ENCODE results near the gene ADNP.
A peak's percentile ranks its signal among the peaks of the same experiment; 100 is the strongest.
"Not testable (repeated sequence)": the region's sequence is repeated elsewhere in the genome, so short reads cannot be mapped to it uniquely, and the experiment has no call there.

The ADNP gene

GRCh38 chr20:50931306-50932015, at the start of gene ADNP:
Gene ADNP, minus strand, starts transcription at chr20:50931437. Its CDS starts 27,441 bp downstream, at chr20:50903996.
- peak; percentile 78 for DNase-seq

DNA sequence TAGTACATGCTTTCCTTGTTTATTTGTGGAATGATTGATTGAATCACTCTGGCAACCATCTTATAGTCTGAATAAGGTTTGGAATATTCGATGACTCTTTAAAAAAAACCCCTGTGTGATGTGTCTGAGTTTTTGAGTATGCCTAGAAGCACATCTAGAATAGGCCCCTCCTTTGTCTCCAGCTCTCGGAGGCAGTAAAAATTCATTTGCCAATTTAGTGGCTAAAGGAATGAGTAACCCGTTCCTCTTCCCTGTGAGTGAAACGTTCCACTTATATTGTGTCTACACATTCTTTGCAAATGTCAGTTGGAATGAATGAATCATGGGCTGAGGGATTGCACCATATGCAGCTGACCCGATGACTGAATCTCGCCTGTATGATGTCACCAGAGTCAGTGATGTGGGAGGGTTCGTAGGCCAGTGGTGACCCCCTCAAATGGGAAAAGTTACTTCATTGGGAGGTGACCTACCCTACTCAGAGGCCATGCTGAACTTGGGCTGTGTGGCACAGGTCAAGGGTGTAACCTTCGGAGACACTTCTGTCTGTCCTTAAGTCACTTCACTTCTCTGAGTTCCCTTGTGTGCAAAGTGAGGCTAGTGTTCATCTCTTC, 48.9 kb upstream of the ADNP start:
- DNase-seq: no peak

DNA sequence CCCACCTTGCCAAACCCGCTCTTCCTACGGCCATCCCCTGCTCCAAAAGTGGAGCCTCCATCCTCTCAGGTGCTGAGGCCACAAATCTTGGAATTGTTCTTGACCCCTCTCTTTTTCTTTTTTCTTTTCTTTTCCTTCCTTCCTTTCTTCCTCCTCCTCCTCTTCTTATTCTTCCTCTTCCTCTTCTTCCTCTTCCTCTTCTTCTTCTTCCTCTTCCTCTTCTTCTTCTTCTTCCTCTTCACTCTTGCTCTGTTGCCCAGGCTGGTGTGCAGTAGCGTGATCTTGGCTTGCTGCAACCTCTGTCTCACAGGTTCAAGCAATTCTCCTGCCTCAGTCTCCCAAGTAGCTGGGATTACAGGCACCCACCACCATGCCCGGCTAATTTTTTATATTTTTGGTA, 47.3 kb upstream of the ADNP start:
- not testable (repeated sequence) for DNase-seq

DNA sequence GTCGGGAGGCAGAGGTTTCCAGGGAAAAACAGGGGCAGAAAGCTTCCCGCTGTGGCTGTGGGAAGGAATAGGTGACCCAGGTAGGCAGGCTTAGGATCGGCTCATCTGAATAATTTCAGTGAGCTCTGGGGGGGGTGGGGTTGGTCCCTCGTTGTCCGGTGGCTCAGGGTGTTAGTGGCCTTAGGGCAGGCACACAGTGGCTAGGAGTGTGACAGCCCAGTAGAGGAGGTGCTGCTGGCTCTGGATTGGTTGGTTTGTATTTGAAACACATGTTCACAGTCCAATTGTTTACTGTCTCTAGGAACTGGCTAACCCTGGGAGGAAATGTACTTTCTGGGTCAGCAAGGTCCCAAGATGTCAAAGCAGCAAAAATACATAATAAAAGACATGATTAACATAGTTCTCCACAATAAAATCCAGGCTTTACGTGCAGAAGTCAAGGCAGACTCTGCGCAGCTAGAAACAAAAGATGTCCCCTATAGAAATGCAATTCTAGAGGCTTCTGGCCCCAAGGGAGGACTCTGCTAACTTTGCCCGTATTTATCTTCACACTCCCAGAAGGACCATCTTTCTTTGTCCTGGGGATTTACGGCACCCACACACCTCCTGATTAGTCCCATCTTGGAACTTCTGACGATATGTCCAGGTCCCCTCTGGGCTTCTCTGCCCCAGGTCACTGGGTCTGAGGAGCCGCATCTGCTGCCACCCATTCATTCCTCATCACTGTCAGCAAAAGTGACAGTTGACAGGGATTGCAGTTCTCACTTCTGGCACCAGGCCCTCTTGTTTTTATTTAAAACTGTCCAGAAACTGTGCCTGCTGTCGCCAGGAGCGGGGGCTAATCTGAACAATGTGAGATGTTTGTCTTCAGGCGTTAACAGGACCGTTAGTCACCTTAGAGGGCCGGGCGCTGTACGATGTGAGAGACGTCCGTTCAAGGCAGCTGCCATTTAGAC, 46.1 kb upstream of the ADNP start:
- no peak for DNase-seq

GRCh38 chr20:50975701-50976330, 44.6 kb upstream of the ADNP start:
- no peak for DNase-seq

- DNase-seq: no peak
Observed at GRCh38 chr20:50969912-50970311, 38.7 kb upstream of the ADNP start.

GRCh38 chr20:50969435-50969834, 38.2 kb upstream of the ADNP start:
- no peak for DNase-seq

- no peak for DNase-seq
Observed at GRCh38 chr20:50968289-50968688, 37.1 kb upstream of the ADNP start.

- DNase-seq: no peak
Observed at GRCh38 chr20:50967586-50967985, 36.3 kb upstream of the ADNP start.

- no peak for DNase-seq
Observed at GRCh38 chr20:50959543-50960126, 28.4 kb upstream of the ADNP start.

- DNase-seq: peak; percentile 66
Observed at GRCh38 chr20:50958615-50959542, 27.6 kb upstream of the ADNP start, which contains the start of gene MOCS3. Gene MOCS3, plus strand, starts transcription at chr20:50958818. Its CDS starts 25 bp downstream, at chr20:50958843.

GRCh38 chr20:50957798-50958614, 26.8 kb upstream of the ADNP start, which contains the start of gene DPM1:
Gene DPM1, minus strand, starts transcription at chr20:50958532. Its CDS starts 9 bp downstream, at chr20:50958523.
- DNase-seq: peak; percentile 66

GRCh38 chr20:50957276-50957675, 26.0 kb upstream of the ADNP start:
- DNase-seq: no peak

GRCh38 chr20:50953821-50954220, 22.6 kb upstream of the ADNP start:
- no peak for DNase-seq

DNA sequence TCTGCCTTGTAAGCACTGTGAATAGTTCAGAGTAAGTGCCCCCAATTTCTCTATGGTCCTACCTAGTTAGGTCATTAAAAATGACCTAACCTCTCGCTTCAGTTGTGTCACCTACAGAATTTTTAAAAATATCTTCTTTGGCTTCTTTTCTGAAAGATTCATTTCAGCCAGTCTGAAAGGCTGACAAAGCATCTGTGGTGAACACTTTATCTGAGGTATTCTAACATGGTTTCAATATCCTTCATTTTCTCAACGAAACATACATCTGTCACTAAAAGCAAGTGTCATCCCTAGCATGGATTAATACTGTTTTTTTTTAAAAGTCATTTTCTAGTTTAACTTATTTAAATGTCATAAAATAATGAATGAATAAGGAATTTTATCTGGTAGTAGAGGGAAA, 22.0 kb upstream of the ADNP start:
- DNase-seq: no peak

- DNase-seq: no peak
Observed at GRCh38 chr20:50948132-50948785, 17.0 kb upstream of the ADNP start.

GRCh38 chr20:50943069-50943468, 11.8 kb upstream of the ADNP start:
- no peak for DNase-seq

DNA sequence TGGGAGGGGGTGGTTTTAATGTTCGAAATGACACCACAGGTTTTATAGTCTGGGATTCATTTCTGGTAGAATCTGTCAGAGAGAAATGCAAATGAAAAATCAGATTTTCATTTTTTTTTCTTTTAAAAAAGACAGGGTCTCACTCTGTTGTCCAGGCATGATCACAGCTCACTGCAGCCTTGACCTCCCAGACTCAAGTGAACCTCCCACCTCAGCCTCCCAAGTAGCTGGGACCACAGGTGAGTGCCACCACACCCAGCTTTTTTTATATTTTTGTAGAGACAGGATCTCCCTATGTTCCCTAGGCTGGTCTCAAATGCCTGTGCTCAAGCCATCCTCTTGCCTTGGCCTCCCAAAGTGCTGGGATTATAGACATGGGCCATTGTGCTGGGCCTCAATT, 2.4 kb upstream of the ADNP start:
- no peak for DNase-seq

DNA sequence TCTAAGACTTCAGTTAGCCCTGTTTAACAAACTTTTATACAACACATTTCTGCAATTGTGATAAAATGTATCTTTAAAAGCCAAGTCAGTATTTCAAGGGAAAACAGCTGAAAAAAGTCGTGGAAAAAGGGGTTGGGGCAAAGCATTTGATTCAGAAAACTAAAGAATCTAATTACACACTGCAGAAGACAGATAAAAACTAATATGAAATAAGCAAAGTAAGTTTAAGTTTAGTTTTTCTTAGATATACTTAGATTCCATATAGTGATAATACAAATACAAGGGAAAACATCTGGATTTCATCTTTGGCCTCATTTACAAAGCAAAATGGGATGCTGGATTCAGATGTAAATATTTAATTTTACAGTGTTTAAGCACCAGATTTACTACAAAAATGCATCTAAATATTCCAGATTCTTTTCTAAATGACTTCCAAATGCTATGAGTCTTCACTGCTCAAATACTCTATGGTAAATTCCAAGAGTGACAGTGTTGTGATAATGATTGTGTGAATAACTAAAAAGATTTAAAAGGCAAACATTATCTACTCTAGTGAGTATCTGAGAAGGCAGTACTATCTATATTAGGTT, 1.5 kb upstream of the ADNP start:
- DNase-seq: no peak

All from NCI-H1048 (cell line).